ENCODE measurements around the gene PTPN2. TPM values are rescaled to one million over a fixed set of nuclear protein-coding genes. Genes with fewer than 3 reads are reported as not detected.
A peak's percentile ranks its signal among the peaks of the same experiment; 100 is the strongest.
"Not testable (repeated sequence)": the region's sequence is repeated elsewhere in the genome, so short reads cannot be mapped to it uniquely, and the experiment has no call there.

PTPN2 gene
- total RNA-seq, 8 experiments from 2014 or later: 12.8 to 50.2 (median 23.8) TPM

DNA sequence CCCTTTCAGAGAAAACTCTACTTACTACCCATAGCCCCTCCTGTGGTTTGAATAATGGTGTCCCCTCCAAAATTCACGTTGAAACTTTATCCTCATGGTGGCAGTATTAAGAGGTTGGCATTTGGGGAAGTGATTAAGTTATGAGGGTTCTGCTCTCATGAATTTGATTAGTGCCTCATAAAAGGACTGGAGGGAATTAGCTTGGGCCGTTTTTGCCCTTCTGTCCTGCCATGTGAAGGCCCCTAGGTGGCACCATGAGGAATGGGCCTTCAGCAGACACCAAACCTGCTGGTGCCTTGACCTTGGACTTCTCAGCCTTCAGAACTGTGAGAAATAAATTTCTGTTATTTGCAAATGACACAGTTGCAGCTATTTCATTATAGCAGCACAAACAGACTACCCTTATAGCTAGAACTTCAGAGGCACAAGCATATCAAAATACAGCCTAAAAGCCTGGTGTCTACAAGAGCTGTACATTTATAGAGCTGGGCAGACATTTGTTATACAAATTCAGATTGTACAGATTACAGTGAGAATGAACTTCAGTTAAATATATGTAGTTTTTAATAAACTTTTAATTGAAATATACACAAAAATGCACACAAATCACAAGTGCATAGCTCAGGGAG lies 2.6 kb upstream of the PTPN2 start:
- Histone ChIP-seq H3K4me3 (no peak overlapping the region), H3K4me1 (replicated peaks in 1 of 2) (peaks cover 4 to 8% of the 10 kb centered on the region in 2 donors), H3K27ac (no peak overlapping the region)
- 0 to 100% (median 50%) methylated on average over 1 to 2 of the region's 2 CpGs; no CpG with 5 or more reads in 3 of the 10 experiments for WGBS, 10 experiments
- in situ Hi-C loops (cut with MboI; ENCODE audit: low pct_unique_long_range_greater_than_20kb in 2 of 9, low sequenced_read_pairs in 9 of 9, unreplicated experiment in 9 of 9): no loop called here
- no peak for ATAC-seq (replicated peaks in 6 of 8)

DNA sequence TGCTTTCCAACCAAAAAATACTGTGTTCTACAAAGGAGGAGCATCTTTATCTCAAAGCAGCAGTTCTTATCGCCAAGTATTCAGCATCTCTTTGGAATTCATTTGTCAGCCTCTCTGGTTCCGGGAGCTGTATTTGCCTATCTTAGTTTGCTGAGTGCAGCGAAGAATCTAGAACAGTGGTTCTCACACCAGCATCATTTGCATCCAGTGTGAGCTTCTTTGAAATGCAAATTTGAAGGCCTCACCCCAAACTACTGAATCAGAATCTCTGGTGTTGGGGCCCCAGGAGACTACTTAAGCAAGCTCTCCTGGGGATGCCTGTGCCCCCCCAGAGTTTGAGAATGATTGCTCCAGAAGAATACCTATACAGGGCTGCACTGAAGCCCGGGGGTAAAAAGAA lies 1.5 kb upstream of the PTPN2 start:
- Histone ChIP-seq H3K4me3 (no peak overlapping the region), H3K4me1 (replicated peaks in 1 of 2) (peaks cover 4 to 8% of the 10 kb centered on the region in 2 donors), H3K27ac (no peak overlapping the region)
- in situ Hi-C loops (cut with MboI; ENCODE audit: low pct_unique_long_range_greater_than_20kb in 2 of 9, low sequenced_read_pairs in 9 of 9, unreplicated experiment in 9 of 9): no loop called here
- 0 to 92% (median 56%) methylated on average over 1 to 4 of the region's 4 CpGs; no CpG with 5 or more reads in 2 of the 10 experiments for WGBS, 10 experiments
- ATAC-seq (replicated peaks in 6 of 8): no peak

DNA sequence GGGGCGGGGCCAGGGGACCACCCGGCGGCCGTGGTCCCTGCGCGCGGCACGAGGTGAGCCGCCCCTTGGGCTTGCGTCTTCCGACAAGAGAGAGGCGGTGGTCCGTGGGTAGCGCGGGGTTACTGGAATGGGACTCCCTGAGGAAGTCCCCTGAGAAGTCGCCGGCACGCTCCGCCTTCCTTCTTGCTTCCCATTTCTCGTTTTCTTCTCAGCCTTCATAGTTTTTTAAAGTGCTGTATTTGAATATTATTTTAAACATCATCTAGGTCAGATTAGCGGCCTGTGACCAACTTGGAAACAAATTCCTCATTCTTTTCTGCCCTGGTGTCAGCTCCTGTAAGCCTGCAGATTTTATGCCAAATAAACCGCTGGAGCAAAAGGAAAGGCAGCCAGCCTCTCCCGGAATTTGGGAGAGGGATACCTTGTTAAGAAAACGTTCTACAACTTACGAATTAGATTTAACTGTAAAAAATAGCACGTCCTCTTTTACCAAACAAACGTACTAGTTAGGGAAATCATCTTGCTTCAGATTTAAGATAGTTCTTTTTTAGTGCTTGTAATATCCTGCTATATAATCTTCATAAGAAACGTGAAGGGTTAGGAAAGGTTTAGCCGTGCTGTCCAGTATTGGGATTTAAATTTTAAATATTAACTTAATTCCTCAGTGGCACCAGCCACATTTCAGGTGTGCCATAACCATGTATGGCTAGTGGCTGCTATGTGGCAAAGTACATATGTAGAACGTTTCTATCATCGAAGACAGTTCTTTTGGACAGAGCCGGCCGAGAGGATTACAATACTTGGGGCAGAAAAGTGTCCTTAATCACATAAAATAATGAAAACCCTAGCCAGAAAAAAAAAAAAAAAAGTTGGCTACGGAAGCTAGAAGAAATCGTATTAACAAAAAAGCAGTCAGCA lies 628 bp upstream of the PTPN2 start:
- in situ Hi-C loops (cut with MboI; ENCODE audit: low pct_unique_long_range_greater_than_20kb in 2 of 9, low sequenced_read_pairs in 9 of 9, unreplicated experiment in 9 of 9): no loop called here

DNA sequence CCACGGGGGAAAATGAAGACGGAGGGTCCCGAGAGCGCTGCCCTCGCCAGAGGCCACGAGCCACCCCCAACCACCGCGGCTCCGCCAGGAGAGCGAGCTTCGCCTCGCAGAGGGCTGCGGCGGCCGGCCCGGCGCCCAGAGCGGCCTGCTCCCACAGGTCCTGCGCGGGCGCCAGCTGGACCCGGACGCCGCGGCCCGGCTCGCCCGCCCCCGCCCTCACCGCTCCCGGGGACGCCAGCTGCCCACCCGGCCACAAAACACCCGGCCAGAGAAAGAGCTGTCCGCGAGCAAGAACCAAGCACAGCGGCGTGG lies 709 bp downstream of the PTPN2 start:
- H3K4me3 ChIP-seq: peak overlapping the region; percentile 66 to 97 (median 85)
- WGBS, 10 experiments: 0% methylated on average over 3 of the region's 38 CpGs; no CpG with 5 or more reads in 9 of the 10 experiments
- in situ Hi-C loops (cut with MboI; ENCODE audit: low pct_unique_long_range_greater_than_20kb in 2 of 9, low sequenced_read_pairs in 9 of 9, unreplicated experiment in 9 of 9): no loop called here
- peaks cover 4 to 8% of the 10 kb centered on the region in 2 donors for H3K4me1 ChIP-seq (replicated peaks in 1 of 2)
- ATAC-seq (replicated peaks in 6 of 8): peak; percentile 18 to 55 (median 47)
- peak overlapping the region; percentile 96 to 99 for H3K27ac ChIP-seq

More for the DNA sequence above, 628 bp upstream of the PTPN2 start:
- 18 to 74% (median 31%) methylated on average over 7 to 17 of the region's 35 CpGs for WGBS, 10 experiments
- peak in 2 of 8 experiments; percentile 6 to 12 for ATAC-seq (replicated peaks in 6 of 8)
- Histone ChIP-seq H3K4me3 (peak overlapping the region; percentile 66 to 97 (median 85)), H3K4me1 (replicated peaks in 1 of 2) (peaks cover 4 to 8% of the 10 kb centered on the region in 2 donors), H3K27ac (peak overlapping the region in 1 of 2 donors; percentile 96)

DNA sequence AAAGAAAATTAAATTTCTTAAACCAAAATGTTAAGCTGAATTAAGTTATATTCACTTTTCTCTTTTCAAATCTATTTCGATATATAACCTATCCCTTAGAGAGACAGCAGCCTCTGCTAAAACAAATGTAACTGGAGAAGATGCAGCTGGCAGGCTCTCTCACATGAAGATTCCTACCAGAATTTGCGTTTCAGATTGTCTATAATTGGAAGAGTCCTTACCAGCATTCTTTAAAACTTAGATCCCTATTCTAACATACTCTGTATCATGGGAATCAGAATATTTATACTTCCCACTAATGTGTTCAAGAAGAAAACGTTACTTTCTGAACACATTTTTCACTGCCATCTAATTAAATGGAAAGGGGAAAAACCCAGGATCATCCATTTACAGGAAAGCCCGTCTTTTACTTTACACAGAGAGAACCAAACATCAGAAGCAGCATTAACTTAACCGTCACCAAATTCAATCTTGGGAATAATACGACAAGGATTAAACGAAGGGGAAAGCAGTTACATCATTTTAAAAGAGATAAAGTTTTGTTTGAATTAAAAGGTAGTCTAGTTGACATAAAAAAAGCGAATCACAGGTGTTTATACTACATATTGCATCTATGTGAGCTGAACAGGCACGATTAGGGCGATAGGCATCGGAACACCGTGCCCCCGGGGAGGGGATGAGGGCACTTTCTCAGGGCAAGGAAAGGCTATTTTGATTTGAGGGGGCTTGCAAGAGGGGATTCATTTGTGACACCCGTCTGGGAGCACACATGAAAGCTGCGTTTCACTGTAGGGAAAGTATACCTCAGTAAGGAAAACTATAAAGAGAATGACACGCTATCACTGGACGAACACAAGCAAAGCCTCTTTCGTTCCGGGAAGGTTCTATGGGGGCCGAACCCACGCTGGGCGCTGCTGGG lies 1.3 kb downstream of the PTPN2 start:
- in situ Hi-C loops (cut with MboI; ENCODE audit: low pct_unique_long_range_greater_than_20kb in 2 of 9, low sequenced_read_pairs in 9 of 9, unreplicated experiment in 9 of 9): no loop called here
- no peak for ATAC-seq (replicated peaks in 6 of 8)
- peak overlapping the region; percentile 96 to 99 for H3K27ac ChIP-seq

DNA sequence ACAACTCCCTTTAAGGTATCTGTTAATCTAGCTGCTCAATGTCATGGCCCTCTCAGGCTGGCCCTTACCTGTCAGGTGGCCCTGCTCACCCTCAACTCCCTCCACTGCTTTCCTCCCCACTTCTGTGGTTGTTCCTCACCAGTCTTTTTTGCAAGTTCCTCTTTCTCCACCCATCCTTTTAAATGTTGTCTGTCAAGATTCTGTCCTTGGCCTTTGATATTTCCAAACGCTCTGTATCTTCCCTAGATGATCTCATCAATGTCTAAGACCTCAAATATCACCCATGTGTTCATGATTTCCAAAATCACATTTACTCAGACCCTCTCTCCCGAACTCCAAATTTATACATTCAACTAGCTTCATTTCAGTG lies 3.5 kb downstream of the PTPN2 start:
- Histone ChIP-seq H3K4me3 (no peak overlapping the region), H3K4me1 (replicated peaks in 1 of 2) (peaks cover 4 to 8% of the 10 kb centered on the region in 2 donors), H3K27ac (no peak overlapping the region)
- in situ Hi-C loops (cut with MboI; ENCODE audit: low pct_unique_long_range_greater_than_20kb in 2 of 9, low sequenced_read_pairs in 9 of 9, unreplicated experiment in 9 of 9): no loop called here
- no peak for ATAC-seq (replicated peaks in 6 of 8)
- WGBS, 10 experiments: 24 to 100% (median 93%) methylated on average over 1 to 2 of the region's 2 CpGs; no CpG with 5 or more reads in 1 of the 10 experiments

More for the DNA sequence above, 1.3 kb downstream of the PTPN2 start:
- Histone ChIP-seq H3K4me3 (peak overlapping the region; percentile 66 to 97 (median 85)), H3K4me1 (replicated peaks in 1 of 2) (peaks cover 4 to 8% of the 10 kb centered on the region in 2 donors)
- WGBS, 10 experiments: 0 to 19% (median 7%) methylated on average over 1 to 14 of the region's 22 CpGs

DNA sequence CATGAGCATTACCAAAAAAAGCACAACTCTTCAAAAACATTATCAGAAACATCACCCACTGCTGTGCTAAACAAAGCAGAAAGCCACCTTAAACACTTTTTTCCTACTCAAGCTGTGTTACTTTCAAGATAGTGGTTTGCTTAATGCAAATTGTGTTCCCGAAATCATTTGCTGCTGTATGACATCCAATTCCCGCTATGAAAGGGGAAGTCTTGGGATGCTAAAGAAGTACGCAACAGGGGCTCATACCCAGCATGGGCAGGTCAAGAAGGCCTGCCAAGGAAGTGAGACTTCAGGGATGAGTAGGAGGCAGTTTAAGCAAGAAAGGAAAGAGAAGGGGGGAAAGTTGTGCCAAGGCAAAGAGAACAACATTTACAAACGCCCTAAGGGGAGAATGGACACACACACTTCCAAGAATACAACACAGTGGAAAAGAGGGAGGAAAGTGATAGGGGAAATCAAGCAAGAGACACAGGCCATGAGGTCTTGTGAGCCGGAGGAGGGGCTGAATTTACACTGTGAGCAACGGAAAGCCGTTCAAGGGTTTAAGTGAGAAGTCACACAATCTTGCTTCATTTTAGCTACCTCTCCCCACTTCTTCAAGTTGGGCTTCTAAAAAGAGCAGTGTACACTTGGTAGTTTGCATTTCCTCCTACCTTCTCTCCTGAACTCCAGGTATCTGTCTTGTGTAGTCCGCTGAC lies 4.0 kb downstream of the PTPN2 start:
- in situ Hi-C loops (cut with MboI; ENCODE audit: low pct_unique_long_range_greater_than_20kb in 2 of 9, low sequenced_read_pairs in 9 of 9, unreplicated experiment in 9 of 9): no loop called here

DNA sequence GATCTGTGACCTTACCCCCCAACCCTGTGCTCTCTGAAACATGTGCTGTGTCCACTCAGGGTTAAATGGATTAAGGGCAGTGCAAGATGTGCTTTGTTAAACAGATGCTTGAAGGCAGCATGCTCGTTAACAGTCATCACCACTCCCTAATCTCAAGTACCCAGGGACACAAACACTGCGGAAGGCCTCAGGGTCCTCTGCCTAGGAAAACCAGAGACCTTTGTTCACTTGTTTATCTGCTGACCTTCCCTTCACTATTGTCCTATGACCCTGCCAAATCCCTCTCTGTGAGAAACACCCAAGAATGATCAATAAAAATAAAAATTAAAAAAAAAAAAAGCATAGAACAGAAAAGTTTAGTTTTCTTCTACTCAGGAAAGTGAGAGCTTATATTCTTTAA lies 9.0 kb downstream of the PTPN2 start:
- H3K4me1 ChIP-seq (replicated peaks in 1 of 2); H3K27ac ChIP-seq; ATAC-seq (replicated peaks in 6 of 8); in situ Hi-C loops (cut with MboI; ENCODE audit: low pct_unique_long_range_greater_than_20kb in 2 of 9, low sequenced_read_pairs in 9 of 9, unreplicated experiment in 9 of 9); H3K4me3 ChIP-seq: not testable (repeated sequence)
- no CpG with 5 or more reads among the region's 2 CpGs for whole genome bisulfite sequencing, 10 experiments

More for the DNA sequence above, 4.0 kb downstream of the PTPN2 start:
- no peak for ATAC-seq (replicated peaks in 6 of 8)
- Histone ChIP-seq H3K27ac (no peak overlapping the region), H3K4me3 (no peak overlapping the region), H3K4me1 (replicated peaks in 1 of 2) (peaks cover 4 to 7% of the 10 kb centered on the region in 2 donors)
- WGBS, 10 experiments: 50 to 100% (median 73%) methylated on average over 1 to 6 of the region's 8 CpGs; no CpG with 5 or more reads in 1 of the 10 experiments

DNA sequence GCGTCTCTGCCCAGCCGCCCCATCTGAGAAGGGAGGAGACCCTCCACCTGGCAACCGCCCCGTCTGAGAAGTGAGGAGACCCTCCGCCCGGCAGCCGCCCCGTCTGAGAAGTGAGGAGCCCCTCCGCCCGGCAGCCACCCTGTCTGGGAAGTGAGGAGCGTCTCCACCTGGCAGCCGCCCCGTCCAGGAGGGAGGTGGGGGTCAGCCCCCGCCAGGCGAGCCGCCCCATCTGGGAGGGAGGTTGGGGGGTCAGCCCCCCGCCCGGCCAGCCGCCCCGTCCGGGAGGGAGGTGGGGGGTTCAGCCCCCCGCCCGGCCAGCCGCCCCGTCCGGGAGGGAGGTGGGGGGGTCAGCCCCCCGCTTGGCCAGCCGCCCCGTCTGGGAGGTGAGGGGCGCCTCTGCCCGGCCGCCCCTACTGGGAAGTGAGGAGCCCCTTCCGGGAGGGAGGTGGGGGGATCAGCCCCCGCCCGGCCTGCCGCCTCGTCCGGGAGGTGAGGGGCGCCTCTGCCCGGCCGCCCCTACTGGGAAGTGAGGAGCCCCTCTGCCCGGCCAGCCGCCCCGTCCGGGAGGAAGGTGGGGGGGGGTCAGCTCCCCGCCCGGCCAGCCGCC lies 10.0 kb downstream of the PTPN2 start:
- ATAC-seq (replicated peaks in 6 of 8); H3K4me3 ChIP-seq; in situ Hi-C loops (cut with MboI; ENCODE audit: low pct_unique_long_range_greater_than_20kb in 2 of 9, low sequenced_read_pairs in 9 of 9, unreplicated experiment in 9 of 9); H3K27ac ChIP-seq; H3K4me1 ChIP-seq (replicated peaks in 1 of 2): not testable (repeated sequence)
- no CpG with 5 or more reads among the region's 48 CpGs for WGBS, 10 experiments

DNA sequence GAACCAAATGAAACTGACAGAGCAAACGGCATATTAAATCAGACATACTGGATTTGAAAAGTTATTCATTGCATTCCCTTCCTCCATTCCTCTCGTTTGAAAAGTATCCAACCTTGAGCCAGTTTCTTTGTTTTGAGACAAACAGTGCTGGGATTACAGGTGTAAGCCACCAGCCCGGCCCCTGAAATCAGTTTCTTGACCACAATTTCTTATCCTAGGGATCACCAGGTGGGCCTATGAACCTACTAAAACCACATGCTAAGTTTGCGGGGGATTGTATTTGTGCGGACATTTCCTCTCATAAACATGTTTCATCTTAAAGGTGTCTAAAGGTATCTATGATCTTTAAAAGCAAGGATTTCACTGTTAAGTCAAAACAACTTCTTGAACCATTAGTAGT lies 11.6 kb downstream of the PTPN2 start:
- no peak overlapping the region for H3K27ac ChIP-seq
- no peaks in the 10 kb centered on the region for H3K4me1 ChIP-seq (replicated peaks in 1 of 2)
- 82 to 96% (median 89%) methylated on average over 2 to 5 of the region's 5 CpGs; no CpG with 5 or more reads in 1 of the 10 experiments for WGBS, 10 experiments
- in situ Hi-C loops (cut with MboI; ENCODE audit: low pct_unique_long_range_greater_than_20kb in 2 of 9, low sequenced_read_pairs in 9 of 9, unreplicated experiment in 9 of 9): no loop called here
- no peak overlapping the region for H3K4me3 ChIP-seq
- no peak for ATAC-seq (replicated peaks in 6 of 8)

DNA sequence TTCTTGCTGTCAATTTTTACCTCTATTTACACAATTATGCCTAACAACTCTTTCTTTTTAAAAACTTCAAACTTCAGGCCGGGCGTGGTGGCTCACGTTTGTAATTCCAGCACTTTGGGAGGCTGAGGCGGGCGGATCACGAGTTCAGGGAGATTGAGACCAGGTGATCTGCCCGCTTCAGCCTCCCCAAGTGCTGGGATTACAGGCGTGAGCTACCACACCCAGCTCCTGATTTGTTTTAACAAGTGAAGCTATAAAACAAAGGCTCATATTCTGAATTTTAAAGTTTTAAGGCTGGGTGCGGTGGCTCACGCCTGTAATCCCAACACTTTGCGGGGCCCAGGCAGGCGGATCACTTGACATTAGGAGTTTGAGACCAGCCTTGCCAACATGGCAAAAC lies 15.5 kb downstream of the PTPN2 start:
- Histone ChIP-seq H3K27ac (no peak overlapping the region), H3K4me3 (no peak overlapping the region), H3K4me1 (replicated peaks in 1 of 2) (no peaks in the 10 kb centered on the region)
- in situ Hi-C loops (cut with MboI; ENCODE audit: low pct_unique_long_range_greater_than_20kb in 2 of 9, low sequenced_read_pairs in 9 of 9, unreplicated experiment in 9 of 9): no loop called here
- ATAC-seq (replicated peaks in 6 of 8): peak in 2 of 8 experiments; percentile 20 to 79
- 0 to 100% (median 93%) methylated on average over 1 to 9 of the region's 12 CpGs; no CpG with 5 or more reads in 3 of the 10 experiments for WGBS, 10 experiments
